Transverse colon (tissue), 4 donors: Measurements from ENCODE around the gene TFB2M. TPM values are rescaled to one million over a fixed set of nuclear protein-coding genes. Genes with fewer than 3 reads are reported as not detected.
A peak's percentile ranks its signal among the peaks of the same experiment; 100 is the strongest.

ENCODE experiments used
- DNase-seq: peaks from one replicate; pipeline ENCODE4 v3.0.0-alpha.2; 2019
- H3K27ac ChIP-seq, 4 donors: fragments of 200-600 bp; sonication (generic); 2 replicates each; pipeline ENCODE4 v1.5.1; 2016 to 2018; ENCODE audit warnings: inconsistent platforms in 4 of 4
- H3K27me3 ChIP-seq: fragments of 200-600 bp; sonication (generic); 2 replicates; pipeline ENCODE4 v1.5.1; 2017; ENCODE audit warnings: inconsistent platforms
- H3K36me3 ChIP-seq, 4 donors: fragments of 200-600 bp; sonication (generic); 2 replicates each; pipeline ENCODE4 v1.5.1; 2017 to 2019; ENCODE audit warnings: inconsistent platforms in 4 of 4
- H3K4me1 ChIP-seq, 4 donors: fragments of 200-600 bp; sonication (generic); 2 replicates each; pipeline ENCODE4 v1.5.1; 2017 to 2020; ENCODE audit warnings: inconsistent platforms in 4 of 4
- H3K4me3 ChIP-seq, 4 donors: fragments of 200-600 bp; sonication (generic); 1 replicate in 1 of 4; 2 replicates in 3 of 4; pipeline versions ENCODE4 v1.5.1 to v1.6.1; 2017 to 2019; ENCODE audit warnings: inconsistent platforms in 4 of 4
- H3K9me3 ChIP-seq, 2 donors: fragments of 200-600 bp; sonication (generic); 2 replicates each; pipeline ENCODE4 v1.5.1; 2017 to 2019; ENCODE audit warnings: inconsistent platforms in 2 of 2
- EP300 ChIP-seq: sonication (generic); formaldehyde crosslinking; IDR thresholded peaks from one replicate; pipeline ENCODE4 v1.6.1; 2017; ENCODE audit warnings: antibody characterized with exemption, low read depth
- POLR2A ChIP-seq: fragments of 450-650 bp; IDR thresholded peaks from one replicate; pipeline ENCODE4 v1.6.1; 2016; ENCODE audit warnings: antibody characterized with exemption, mild to moderate bottlenecking, moderate library complexity
- POLR2AphosphoS5 ChIP-seq, 3 donors: sonication (generic); formaldehyde crosslinking; IDR thresholded peaks; one replicate each; pipeline ENCODE4 v1.6.1; 2016; ENCODE audit warnings: antibody characterized with exemption in 3 of 3
- WGBS, 2 donors: methylation state at CpG; one replicate each; pipeline ENCODE4 v1.1.5; 2018; ENCODE audit warnings: low coverage in 1 of 2; 5-methylcytosine and 5-hydroxymethylcytosine counted together
- in situ Hi-C, 4 donors: fragments of 200-750 bp; cut with MboI; loops; one replicate each; pipeline versions ENCODE4 v1.15.0 to v1.15.1; 2017; ENCODE audit warnings: low sequenced_read_pairs in 3 of 4, low pct_ligation_motif_present in 1 of 4, low pct_unique_long_range_greater_than_20kb in 1 of 4
- intact Hi-C: fragments of 100-400 bp; cut with DNase I; formaldehyde crosslinking; loops from one replicate; pipeline ENCODE4 v1.15.1; 2023; ENCODE audit warnings: low total_unique reads
- total RNA-seq, 4 donors: library from RNA; depleted of rRNA; stranded (reverse); fragments of >200 nt; gene quantifications; one replicate each; pipeline ENCODE4 v1.1.0, GENCODE V29; 2016
- TF ChIP-seq, protein P1 (sequence below), 5 experiments: fragments of 200-600 bp in 3 of 5; fragments of 450-650 bp in 2 of 5; sonication (generic) in 3 of 5; IDR thresholded peaks; 1 replicate in 2 of 5; 2 replicates in 3 of 5; pipeline ENCODE4 v1.5.1; 2016 to 2017; ENCODE audit warnings: antibody characterized with exemption in 5 of 5, inconsistent platforms in 3 of 5, mild to moderate bottlenecking in 2 of 5, moderate library complexity in 1 of 5

The TFB2M gene
- total RNA-seq, 4 donors from 2014 or later, result 0.40 to 12.7 (median 5.5) TPM

DNA sequence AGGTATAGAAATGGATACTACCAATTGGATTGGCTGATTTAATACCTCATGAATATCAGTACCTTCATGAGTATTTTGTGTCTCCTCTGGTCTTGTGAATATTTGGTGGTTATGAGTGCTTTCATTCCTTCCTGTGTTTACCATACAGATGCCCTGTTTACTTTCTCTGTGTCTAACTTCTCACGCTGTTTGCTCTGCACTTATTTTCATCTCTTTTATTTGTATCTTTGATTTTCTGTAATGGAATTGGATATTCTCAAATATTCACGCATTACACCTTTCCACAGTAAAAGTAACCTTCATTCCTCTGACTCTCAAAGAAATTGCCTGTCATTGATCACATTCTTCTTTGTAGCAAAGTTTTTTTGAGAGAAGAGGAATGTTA lies 17.0 kb upstream of the TFB2M start:
- in situ Hi-C loops (no loop called here), intact Hi-C loops (no loop called here)
- DNase-seq, result no peak
- H3K27ac ChIP-seq, result peak overlapping the region; percentile 82 to 88 (median 86)
- WGBS, 2 donors, result 48 to 73% methylated on average over 2 of the region's 2 CpGs
- H3K4me3 ChIP-seq, result peak overlapping the region in 2 of 4 donors; percentile 12 to 42
- no peaks in the 10 kb centered on the region for H3K36me3 ChIP-seq
- peaks cover 30 to 95% (median 77%) of the 10 kb centered on the region in 4 donors for H3K4me1 ChIP-seq
- H3K27me3 ChIP-seq, result no peaks in the 10 kb centered on the region
- no peaks in the 10 kb centered on the region for H3K9me3 ChIP-seq
- TF ChIP-seq, protein P1, sequence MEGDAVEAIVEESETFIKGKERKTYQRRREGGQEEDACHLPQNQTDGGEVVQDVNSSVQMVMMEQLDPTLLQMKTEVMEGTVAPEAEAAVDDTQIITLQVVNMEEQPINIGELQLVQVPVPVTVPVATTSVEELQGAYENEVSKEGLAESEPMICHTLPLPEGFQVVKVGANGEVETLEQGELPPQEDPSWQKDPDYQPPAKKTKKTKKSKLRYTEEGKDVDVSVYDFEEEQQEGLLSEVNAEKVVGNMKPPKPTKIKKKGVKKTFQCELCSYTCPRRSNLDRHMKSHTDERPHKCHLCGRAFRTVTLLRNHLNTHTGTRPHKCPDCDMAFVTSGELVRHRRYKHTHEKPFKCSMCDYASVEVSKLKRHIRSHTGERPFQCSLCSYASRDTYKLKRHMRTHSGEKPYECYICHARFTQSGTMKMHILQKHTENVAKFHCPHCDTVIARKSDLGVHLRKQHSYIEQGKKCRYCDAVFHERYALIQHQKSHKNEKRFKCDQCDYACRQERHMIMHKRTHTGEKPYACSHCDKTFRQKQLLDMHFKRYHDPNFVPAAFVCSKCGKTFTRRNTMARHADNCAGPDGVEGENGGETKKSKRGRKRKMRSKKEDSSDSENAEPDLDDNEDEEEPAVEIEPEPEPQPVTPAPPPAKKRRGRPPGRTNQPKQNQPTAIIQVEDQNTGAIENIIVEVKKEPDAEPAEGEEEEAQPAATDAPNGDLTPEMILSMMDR (IDR thresholded peaks at IDR 0.05), result no peak
- no peak for TF ChIP-seq POLR2AphosphoS5 (IDR thresholded peaks at IDR 0.05)
- TF ChIP-seq POLR2A, result no peak
- no peak for TF ChIP-seq EP300

DNA sequence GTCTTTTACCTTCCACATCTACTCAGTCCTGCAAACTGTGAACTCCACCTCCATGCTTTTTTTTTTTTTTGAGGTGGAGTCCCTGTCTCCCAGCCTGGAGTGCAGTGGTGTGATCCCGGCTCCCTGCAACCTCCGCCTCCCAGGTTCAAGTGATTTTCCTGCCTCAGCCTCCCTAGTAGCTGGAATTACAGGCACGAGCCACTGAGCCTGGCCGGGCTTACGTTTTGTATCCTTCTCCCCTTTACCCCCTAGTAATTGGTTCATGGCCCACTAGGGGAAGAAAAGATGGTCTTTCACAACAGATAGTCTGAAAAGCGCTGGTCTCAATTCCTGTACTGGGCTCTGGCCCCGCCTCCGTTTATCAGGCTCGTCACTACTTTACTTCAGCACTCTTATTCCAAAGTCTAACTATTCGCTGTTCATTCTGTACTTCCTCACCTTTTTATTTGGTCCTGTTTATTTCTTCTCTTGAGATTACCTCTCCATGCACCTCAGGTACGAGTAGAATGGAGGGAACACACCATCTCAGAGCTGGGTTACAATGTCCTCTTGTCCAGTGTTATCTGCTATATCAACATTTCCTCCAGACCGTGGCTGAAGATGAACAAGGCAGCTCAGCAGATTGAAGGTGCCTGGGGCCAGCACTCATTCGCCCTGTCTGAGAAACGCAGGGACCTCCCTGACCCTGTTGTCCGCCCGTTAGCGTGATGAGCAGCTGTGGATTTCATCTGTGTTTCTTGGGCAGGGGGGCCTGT lies 16.4 kb upstream of the TFB2M start:
- Histone ChIP-seq H3K9me3 (no peaks in the 10 kb centered on the region), H3K4me1 (peaks cover 27 to 95% (median 76%) of the 10 kb centered on the region in 4 donors), H3K36me3 (no peaks in the 10 kb centered on the region), H3K27me3 (no peaks in the 10 kb centered on the region), H3K4me3 (peak overlapping the region in 3 of 4 donors; percentile 12 to 42 (median 14)), H3K27ac (peak overlapping the region; percentile 82 to 88 (median 86))
- in situ Hi-C loops, result no loop called here
- peak; percentile 75 for DNase-seq
- intact Hi-C loops, result no loop called here
- 36 to 46% methylated on average over 12 to 17 of the region's 17 CpGs for WGBS, 2 donors
- no peak for TF ChIP-seq EP300
- peak; percentile 4 to 90 (median 81) for TF ChIP-seq POLR2AphosphoS5 (IDR thresholded peaks at IDR 0.05)
- TF ChIP-seq POLR2A, result peak; percentile 73
- TF ChIP-seq, protein P1 (IDR thresholded peaks at IDR 0.05), result no peak

DNA sequence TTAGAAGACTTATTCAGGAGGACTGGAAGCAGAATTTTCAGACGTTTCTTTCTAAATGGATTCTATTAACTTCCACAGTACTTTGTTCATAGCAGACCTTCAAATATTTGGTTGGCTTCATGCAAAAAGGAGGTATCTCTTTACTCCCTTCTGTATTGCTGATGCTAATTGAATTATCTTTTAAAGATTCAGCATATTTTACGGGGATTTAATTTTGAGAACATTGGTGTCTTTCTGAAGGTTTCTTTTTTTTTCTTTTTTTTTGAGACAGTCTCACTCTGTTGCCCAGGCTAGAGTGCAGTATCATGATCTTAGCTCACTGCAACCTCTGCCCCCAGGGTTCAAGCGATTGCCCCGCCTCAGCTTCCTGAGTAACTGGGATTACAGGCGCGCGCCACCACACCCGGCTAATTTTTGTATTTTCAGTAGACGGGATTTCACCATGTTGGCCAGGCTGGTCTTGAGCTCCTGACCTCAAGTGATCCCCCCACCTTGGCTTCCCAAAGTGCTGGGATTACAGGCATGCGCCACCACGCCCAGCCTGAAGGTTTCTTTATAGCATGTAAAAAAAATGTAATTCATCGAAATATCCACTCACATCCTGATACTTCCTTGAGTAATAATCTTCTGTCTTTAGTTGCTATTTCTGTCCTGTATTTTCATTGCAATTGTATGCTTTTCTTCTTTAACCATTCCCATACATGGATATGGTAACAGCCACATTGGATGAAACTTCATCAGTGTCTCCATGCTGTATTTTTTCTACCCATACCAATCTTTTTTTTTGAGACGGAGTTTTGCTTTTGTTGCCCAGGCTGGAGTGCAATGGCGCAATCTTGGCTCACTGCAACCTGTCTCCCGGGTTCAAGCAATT lies 14.7 kb upstream of the TFB2M start:
- peak; percentile 47 for DNase-seq
- intact Hi-C loops (no loop called here), in situ Hi-C loops (no loop called here)
- TF ChIP-seq EP300, result no peak
- no peak for TF ChIP-seq POLR2AphosphoS5 (IDR thresholded peaks at IDR 0.05)
- TF ChIP-seq POLR2A, result no peak
- TF ChIP-seq, protein P1 (IDR thresholded peaks at IDR 0.05), result no peak
- H3K27ac ChIP-seq, result peak overlapping the region; percentile 82 to 88 (median 86)
- H3K9me3 ChIP-seq, result no peaks in the 10 kb centered on the region
- WGBS, 2 donors, result 89% methylated on average over 11 to 15 of the region's 15 CpGs
- no peaks in the 10 kb centered on the region for H3K36me3 ChIP-seq
- no peaks in the 10 kb centered on the region for H3K27me3 ChIP-seq
- peaks cover 18 to 87% (median 69%) of the 10 kb centered on the region in 4 donors for H3K4me1 ChIP-seq
- H3K4me3 ChIP-seq, result no peak overlapping the region

DNA sequence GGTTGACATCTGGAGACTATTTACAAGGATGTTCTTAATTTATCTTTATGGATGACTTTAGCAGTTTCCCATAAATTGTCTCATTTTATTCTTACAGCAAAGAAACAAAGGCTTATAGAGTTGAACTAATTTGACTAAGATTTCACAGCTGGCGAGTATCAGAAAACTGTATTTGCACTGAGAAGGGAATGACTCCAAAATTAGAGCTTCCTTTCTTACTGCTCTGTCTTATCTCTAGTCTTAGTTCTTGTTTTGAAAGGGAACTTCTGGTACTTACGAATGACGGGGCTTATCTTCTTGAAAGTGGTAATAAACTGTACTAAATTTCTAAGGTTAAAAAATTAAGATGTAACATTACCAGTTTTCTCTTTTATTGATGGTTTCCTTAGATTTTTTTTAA lies 13.8 kb upstream of the TFB2M start:
- Histone ChIP-seq H3K4me1 (peaks cover 14 to 79% (median 64%) of the 10 kb centered on the region in 4 donors), H3K4me3 (no peak overlapping the region), H3K27me3 (no peaks in the 10 kb centered on the region), H3K9me3 (no peaks in the 10 kb centered on the region), H3K27ac (peak overlapping the region; percentile 82 to 88 (median 86)), H3K36me3 (no peaks in the 10 kb centered on the region)
- no peak for TF ChIP-seq POLR2A
- TF ChIP-seq, protein P1 (IDR thresholded peaks at IDR 0.05), result no peak
- TF ChIP-seq POLR2AphosphoS5 (IDR thresholded peaks at IDR 0.05), result peak in 1 of 3 donors; percentile 20
- TF ChIP-seq EP300, result no peak
- DNase-seq, result no peak
- 23 to 41% methylated on average over 3 of the region's 3 CpGs for whole genome bisulfite sequencing, 2 donors
- intact Hi-C loops (no loop called here), in situ Hi-C loops (no loop called here)
